ENCODE results near the gene IL1B.

IL1B gene

GRCh38 chr2:112800881-112801583, 35.5 kb downstream of the IL1B start:
- no peak for FAIRE-seq

GRCh38 chr2:112798979-112799975, 37.3 kb downstream of the IL1B start:
- FAIRE-seq (no peak), DNase-seq (ENCODE audit: insufficient read length, low spot score) (no peak)
- TF ChIP-seq CTCF (IDR thresholded peaks at IDR 0.05; ENCODE audit: insufficient read depth, missing control alignments) = no peak

More at GRCh38 chr2:112800881-112801583, 35.5 kb downstream of the IL1B start:
- TF ChIP-seq CTCF (IDR thresholded peaks at IDR 0.05; ENCODE audit: insufficient read depth, missing control alignments) = no peak
- no peak for DNase-seq (ENCODE audit: insufficient read length, low spot score)

- no peak for TF ChIP-seq CTCF (IDR thresholded peaks at IDR 0.05; ENCODE audit: insufficient read depth, missing control alignments)
- FAIRE-seq = no peak
- DNase-seq (ENCODE audit: insufficient read length, low spot score) = no peak
Observed at GRCh38 chr2:112796486-112796885, 40.1 kb downstream of the IL1B start.

- no peak for FAIRE-seq
- TF ChIP-seq CTCF (IDR thresholded peaks at IDR 0.05; ENCODE audit: insufficient read depth, missing control alignments) = no peak
- DNase-seq (ENCODE audit: insufficient read length, low spot score) = no peak
Observed at GRCh38 chr2:112795774-112796173, 40.8 kb downstream of the IL1B start.

GRCh38 chr2:112794841-112795240, 41.7 kb downstream of the IL1B start:
- DNase-seq (ENCODE audit: insufficient read length, low spot score) (no peak), FAIRE-seq (no peak)
- no peak for TF ChIP-seq CTCF (IDR thresholded peaks at IDR 0.05; ENCODE audit: insufficient read depth, missing control alignments)

GRCh38 chr2:112794131-112794733, 42.3 kb downstream of the IL1B start:
- TF ChIP-seq CTCF (IDR thresholded peaks at IDR 0.05; ENCODE audit: insufficient read depth, missing control alignments) = no peak
- FAIRE-seq (no peak), DNase-seq (ENCODE audit: insufficient read length, low spot score) (no peak)
